HG02840 (cell line): ENCODE results near the gene DDX11.
"Not testable (repeated sequence)": the region's sequence is repeated elsewhere in the genome, so short reads cannot be mapped to it uniquely, and the experiment has no call there.

Source experiments
- ATAC-seq: cut with Tn5 transposase; IDR thresholded peaks from one replicate; pipeline ENCODE4 v1.9.1; 2021; ENCODE audit warnings: mild to moderate bottlenecking, moderate library complexity, moderate number of reproducible peaks; ENCODE audit not compliant: unreplicated experiment, low FRiP score

Gene DDX11

DNA sequence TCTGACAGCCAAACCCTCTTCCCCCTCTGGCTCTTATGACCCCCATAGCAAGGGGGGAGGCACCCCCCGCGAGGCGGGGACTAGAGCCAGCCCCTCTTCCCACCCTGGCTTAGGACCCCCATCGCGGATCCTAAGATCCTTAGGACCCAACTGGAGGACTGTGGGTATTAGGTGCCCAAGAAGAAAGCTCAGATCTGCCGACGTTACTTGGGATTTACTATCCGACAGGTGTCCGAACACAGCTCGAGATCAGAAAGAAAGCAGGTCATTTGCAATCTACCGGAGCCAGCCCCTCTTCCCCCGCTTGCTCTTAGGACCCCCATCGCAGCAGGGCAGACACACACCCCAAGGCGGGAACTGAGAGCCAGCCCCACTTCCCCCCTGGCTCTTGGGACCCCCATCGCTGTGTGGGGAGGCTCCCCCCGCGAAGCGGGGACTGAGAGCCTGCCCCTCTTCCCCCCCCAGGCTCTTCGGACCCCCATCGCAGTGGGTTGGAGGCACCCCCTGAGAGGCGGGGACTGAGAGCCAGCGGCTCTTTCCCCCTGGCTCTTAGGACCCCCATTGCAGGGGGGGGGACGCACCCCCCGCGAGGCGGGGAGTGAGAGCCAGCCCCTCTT, 46.8 kb downstream of the DDX11 start:
- ATAC-seq, result no peak

DNA sequence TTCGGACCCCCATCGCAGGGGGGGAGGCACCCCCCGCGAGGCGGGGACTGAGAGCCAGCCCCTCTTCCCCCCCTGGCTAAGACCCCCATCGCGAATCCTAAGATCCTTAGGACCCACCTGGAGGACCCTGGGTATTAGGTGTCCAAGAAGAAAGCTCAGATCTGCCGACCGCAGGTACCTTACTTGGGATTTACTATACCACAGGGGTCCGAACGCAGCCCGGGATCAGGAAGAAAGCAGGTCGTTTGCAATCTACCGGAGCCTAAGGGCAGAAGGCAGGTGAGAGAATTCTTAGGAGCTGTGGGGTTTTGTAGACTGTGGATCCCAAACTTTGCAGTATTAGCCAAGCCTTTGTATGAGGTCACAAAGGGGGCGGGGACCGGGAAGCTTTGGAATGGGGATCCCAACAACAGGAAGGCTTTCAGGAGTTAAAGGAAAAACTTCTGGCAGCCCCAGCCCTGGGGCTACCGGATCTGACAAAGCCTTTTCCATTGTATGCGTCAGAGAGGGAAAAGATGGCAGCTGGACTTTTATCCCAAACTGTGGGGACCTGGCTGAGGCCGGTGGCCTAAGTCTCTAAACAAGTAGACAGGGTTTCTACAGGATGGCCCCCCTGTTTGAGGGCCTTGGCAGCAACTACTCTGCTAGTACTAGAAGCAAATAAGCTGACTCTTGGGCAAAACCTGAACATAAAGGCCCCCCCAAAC, 47.5 kb downstream of the DDX11 start:
- not testable (repeated sequence) for ATAC-seq

DNA sequence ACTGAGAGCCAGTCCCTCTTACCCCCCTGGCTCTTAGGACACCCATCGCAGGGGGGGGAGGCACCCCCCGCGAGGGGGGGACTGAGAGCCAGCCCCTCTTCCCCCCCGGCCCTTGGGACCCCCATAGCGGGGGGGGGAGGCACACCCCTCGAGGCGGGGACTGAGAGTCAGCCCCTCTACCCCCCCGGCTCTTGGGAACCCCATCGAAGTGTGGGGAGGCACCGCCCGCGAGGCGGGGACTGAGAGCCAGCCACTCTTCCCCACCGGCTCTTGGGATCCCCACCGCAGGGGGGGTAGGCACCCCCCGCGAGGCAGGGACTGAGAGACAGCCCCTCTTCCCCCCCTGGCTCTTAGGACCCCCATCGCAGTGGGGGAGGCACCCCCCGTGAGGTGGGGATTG, 48.8 kb downstream of the DDX11 start:
- ATAC-seq, result no peak

DNA sequence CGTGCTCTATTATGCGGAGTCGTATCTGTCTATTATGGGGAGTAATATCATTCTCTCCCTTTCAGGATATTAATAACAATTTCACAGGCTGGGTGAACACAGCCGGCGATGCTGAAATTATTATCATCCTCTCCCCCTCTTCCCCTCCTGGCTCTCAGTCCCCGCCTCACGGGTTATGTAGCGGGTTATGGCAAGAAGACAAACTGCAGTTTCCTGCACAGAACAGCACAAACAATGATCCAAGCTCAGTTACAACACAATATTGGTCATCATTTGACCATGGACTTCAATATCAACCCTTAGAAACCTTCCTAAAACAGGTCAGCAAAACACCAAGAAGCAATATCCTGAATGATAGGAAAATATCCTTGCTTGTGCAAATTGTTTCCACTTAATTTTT, 50.5 kb downstream of the DDX11 start:
- ATAC-seq, result not testable (repeated sequence)

DNA sequence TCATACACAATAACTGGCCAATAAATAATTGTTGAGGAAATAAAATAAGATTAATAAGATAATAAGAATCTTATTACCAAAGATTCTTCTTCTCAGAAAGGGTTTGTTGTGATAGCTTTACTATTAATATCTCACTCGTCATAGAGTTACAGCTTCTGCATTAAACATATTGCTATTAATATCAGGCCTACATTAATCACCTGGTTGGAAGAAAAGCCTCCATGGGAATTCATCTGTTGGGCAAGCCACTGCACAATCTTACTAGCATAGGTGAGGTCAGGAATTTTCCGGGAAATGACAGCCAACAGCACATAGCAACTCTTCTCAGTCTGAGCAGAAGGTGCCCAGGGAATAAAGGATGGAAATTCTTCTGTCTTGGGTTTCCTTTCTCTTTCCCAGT, 51.5 kb downstream of the DDX11 start:
- ATAC-seq, result not testable (repeated sequence)

GRCh38 chr12:31127209-31127848, 53.7 kb downstream of the DDX11 start:
- ATAC-seq, result not testable (repeated sequence)

- not testable (repeated sequence) for ATAC-seq
These were observed 62.9 kb downstream of the DDX11 start for GRCh38 chr12:31136581-31136980.

GRCh38 chr12:31144768-31145167, 71.1 kb downstream of the DDX11 start:
- ATAC-seq, result not testable (repeated sequence)

DNA sequence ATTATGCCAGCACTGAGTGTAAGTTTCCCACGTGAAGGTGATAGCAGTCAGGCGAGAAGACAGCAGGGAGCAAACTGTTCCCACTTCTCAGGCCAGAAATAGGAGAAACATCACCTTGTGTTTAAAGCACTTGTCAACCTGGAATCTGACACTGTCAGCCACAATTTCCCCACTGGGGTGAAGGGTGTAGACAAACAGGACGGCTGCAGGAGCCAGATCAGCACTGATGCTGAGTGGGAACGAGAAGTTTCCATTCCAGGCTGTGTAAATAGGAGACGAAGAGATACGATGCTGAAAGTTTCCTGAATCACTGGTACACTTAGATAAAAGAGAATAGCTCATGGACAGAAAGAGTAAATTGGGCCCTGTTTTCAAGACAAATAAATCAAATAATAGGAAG, 71.6 kb downstream of the DDX11 start:
- not testable (repeated sequence) for ATAC-seq

- not testable (repeated sequence) for ATAC-seq
These were observed 73.8 kb downstream of the DDX11 start for GRCh38 chr12:31147415-31147814.

GRCh38 chr12:31150766-31151165, 77.1 kb downstream of the DDX11 start:
- not testable (repeated sequence) for ATAC-seq
